PC-3 (cell line): ENCODE data around the gene EFCAB9. TPM values are rescaled to one million over a fixed set of nuclear protein-coding genes. Genes with fewer than 3 reads are reported as not detected.

Experiments
- ATAC-seq: fragments of 200-7000 bp; cut with Tn5 transposase; 2 replicates; pipeline ENCODE4 v1.9.1; 2020; ENCODE audit warnings: mild to moderate bottlenecking, moderate library complexity
- BruUV-seq: library from RNA; stranded (reverse); fragments of 400-500 nt; replicated peaks from 2 replicates; lab custom pipeline; 2021; lab: Mats Ljungman, UMichigan
- CTCF ChIA-PET: fragments of 300-600 bp; sonication (Branson Sonifier 250); formaldehyde crosslinking; loops from one replicate; lab custom pipeline; 2022; ENCODE audit warnings: antibody characterized with exemption; lab: Charles Lee
- POLR2A ChIA-PET: fragments of 300-600 bp; sonication (Branson Sonifier 250); formaldehyde crosslinking; loops from one replicate; lab custom pipeline; 2022; ENCODE audit warnings: antibody characterized with exemption; ENCODE audit not compliant: unreplicated experiment; lab: Charles Lee
- DNase-seq: peaks from one replicate; pipeline ENCODE4 v3.0.0-alpha.2; 2015
- H2AFZ ChIP-seq: fragments of 300-600 bp; sonication (generic); 2 replicates; pipeline ENCODE4 v1.6.0; 2016; ENCODE audit warnings: antibody characterized with exemption, low read length
- H3F3A ChIP-seq: fragments of 300-600 bp; sonication (generic); one replicate; pipeline ENCODE4 v1.6.0; 2017; ENCODE audit warnings: antibody characterized with exemption, low read length, control low read depth, mild to moderate bottlenecking; ENCODE audit not compliant: unreplicated experiment
- H3K27ac ChIP-seq: fragments of 300-600 bp; sonication (generic); 2 replicates; pipeline ENCODE4 v1.5.1; 2016; ENCODE audit warnings: mild to moderate bottlenecking, low read length
- H3K27me3 ChIP-seq: fragments of 300-600 bp; sonication (generic); 2 replicates; pipeline ENCODE4 v1.6.1; 2016; ENCODE audit warnings: low read length, mixed read lengths
- H3K36me3 ChIP-seq: fragments of 300-600 bp; sonication (generic); 2 replicates; pipeline ENCODE4 v1.6.1; 2016; ENCODE audit warnings: low read depth, mixed run types, low read length, mixed read lengths
- H3K4me1 ChIP-seq: fragments of 300-600 bp; sonication (generic); 2 replicates; pipeline ENCODE4 v1.5.1; 2016; ENCODE audit warnings: low read length; ENCODE audit not compliant: insufficient read depth
- H3K4me2 ChIP-seq: fragments of 300-600 bp; sonication (generic); 2 replicates; pipeline ENCODE4 v1.6.0; 2016; ENCODE audit warnings: low read length
- H3K4me3 ChIP-seq: fragments of 300-600 bp; sonication (generic); 2 replicates; pipeline ENCODE4 v1.5.1; 2016; ENCODE audit warnings: mild to moderate bottlenecking, low read length, mixed read lengths
- H3K79me2 ChIP-seq: fragments of 300-600 bp; sonication (generic); 2 replicates; pipeline ENCODE4 v1.6.1; 2017; ENCODE audit warnings: low read length, mixed read lengths
- H3K9ac ChIP-seq: fragments of 300-600 bp; sonication (generic); 2 replicates; pipeline ENCODE4 v1.6.0; 2016; ENCODE audit warnings: mild to moderate bottlenecking, low read length
- H3K9me2 ChIP-seq: fragments of 300-600 bp; sonication (generic); replicated peaks from 2 replicates; pipeline ENCODE4 v1.6.1; 2016; ENCODE audit warnings: mixed run types, low read length, mixed read lengths
- H3K9me3 ChIP-seq: fragments of 300-600 bp; sonication (generic); 2 replicates; pipeline ENCODE4 v1.6.1; 2016; ENCODE audit warnings: low read length, mixed read lengths
- H4K20me1 ChIP-seq: fragments of 300-600 bp; sonication (generic); 2 replicates; pipeline ENCODE4 v1.6.1; 2016; ENCODE audit warnings: low read length, mixed read lengths
- EZH2 ChIP-seq: fragments of 300-600 bp; sonication (generic); IDR thresholded peaks from one replicate; pipeline ENCODE4 v1.6.1; 2017; ENCODE audit warnings: antibody characterized with exemption, mild to moderate bottlenecking, low read length; ENCODE audit not compliant: unreplicated experiment
- EZH2phosphoT487 ChIP-seq: fragments of 300-600 bp; sonication (generic); IDR thresholded peaks from 2 replicates; pipeline ENCODE4 v1.6.1; 2018; ENCODE audit warnings: mild to moderate bottlenecking, antibody characterized with exemption, low read length, borderline replicate concordance
- intact Hi-C: fragments of 100-400 bp; cut with micrococcal nuclease; formaldehyde crosslinking; loops from 2 replicates; pipeline ENCODE4 v1.9.0; 2023
- total RNA-seq: library from RNA; depleted of rRNA; stranded (reverse); fragments of >200 nt; gene quantifications from 2 replicates; pipeline ENCODE4 v1.2.3, GENCODE V29; 2014
- TF ChIP-seq, protein P1 (sequence below): fragments of 300-600 bp; sonication (generic); conservative IDR thresholded peaks from 2 replicates; pipeline ENCODE4 v1.5.1; 2017; ENCODE audit warnings: antibody characterized with exemption, low read depth, mild to moderate bottlenecking, low read length

Gene EFCAB9
- total RNA-seq, 1 experiment from 2014 or later, result not detected

DNA sequence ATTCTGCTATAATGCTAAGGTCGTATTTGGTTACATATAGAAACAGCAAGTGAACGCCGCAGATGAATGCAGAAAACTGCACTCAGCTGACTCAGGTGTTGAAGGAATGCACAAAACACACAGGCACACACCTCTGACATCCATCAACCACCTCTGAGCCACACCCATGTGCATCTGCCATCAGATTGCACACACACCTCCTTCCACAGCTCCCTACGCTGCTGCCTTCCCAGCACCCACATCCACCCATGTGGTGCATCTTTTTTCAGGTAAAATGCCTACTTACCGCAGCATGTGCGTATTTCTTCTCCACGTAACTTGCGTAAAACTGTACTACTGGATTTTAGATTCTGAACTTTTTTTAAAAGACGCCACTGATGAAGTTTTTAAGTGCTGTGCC is 13.0 kb upstream of the EFCAB9 start:
- Histone ChIP-seq H3K79me2 (peaks cover 90% of the 10 kb centered on the region), H4K20me1 (peaks cover 15% of the 10 kb centered on the region; the same call in 1 of the 2 replicates), H3K4me2 (no peak overlapping the region), H3K9me2 (no peaks in the 10 kb centered on the region), H3K9ac (no peak overlapping the region), H3K36me3 (no peaks in the 10 kb centered on the region), H3K4me3 (no peak overlapping the region), H3K27me3 (no peaks in the 10 kb centered on the region), H3F3A (no peaks in the 10 kb centered on the region), H3K9me3 (no peaks in the 10 kb centered on the region), H3K27ac (no peak overlapping the region), H2AFZ (no peak overlapping the region), H3K4me1 (peaks cover 11% of the 10 kb centered on the region)
- CTCF ChIA-PET, result no interaction called here
- DNase-seq (no peak), ATAC-seq (no peak)
- no TSS peak for BruUV-seq
- TF ChIP-seq, protein P1, sequence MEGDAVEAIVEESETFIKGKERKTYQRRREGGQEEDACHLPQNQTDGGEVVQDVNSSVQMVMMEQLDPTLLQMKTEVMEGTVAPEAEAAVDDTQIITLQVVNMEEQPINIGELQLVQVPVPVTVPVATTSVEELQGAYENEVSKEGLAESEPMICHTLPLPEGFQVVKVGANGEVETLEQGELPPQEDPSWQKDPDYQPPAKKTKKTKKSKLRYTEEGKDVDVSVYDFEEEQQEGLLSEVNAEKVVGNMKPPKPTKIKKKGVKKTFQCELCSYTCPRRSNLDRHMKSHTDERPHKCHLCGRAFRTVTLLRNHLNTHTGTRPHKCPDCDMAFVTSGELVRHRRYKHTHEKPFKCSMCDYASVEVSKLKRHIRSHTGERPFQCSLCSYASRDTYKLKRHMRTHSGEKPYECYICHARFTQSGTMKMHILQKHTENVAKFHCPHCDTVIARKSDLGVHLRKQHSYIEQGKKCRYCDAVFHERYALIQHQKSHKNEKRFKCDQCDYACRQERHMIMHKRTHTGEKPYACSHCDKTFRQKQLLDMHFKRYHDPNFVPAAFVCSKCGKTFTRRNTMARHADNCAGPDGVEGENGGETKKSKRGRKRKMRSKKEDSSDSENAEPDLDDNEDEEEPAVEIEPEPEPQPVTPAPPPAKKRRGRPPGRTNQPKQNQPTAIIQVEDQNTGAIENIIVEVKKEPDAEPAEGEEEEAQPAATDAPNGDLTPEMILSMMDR, result no peak
- no peak for TF ChIP-seq EZH2
- TF ChIP-seq EZH2phosphoT487, result no peak
- intact Hi-C loops, result loop anchor here (10.0 kb wide), 1 partner anchor 266 kb away; no protein-coding TSS in a partner anchor
- POLR2A ChIA-PET, result interaction anchor here (0.7 kb wide), 1 partner anchor 74 kb away, joined by 4 read pairs; no protein-coding TSS in a partner anchor

DNA sequence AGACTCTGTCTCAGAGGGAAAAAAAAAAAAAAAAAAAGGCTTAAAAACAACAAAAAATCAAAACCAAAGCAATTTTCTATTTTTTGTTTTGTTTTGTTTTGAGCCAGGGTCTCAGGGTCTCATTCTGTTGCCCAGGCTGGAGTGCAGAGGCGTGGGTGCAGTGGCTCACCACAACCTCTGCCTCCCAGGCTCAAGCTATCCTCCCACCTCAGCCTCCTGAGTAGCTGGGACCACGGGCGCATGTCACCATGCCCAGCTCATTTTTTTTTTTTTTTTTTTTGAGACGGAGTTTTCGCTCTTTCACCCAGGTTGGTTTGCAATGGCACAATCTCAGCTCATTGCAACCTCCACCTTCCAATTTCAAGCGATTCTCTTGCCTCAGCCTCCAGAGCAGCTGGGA is 11.7 kb upstream of the EFCAB9 start:
- no peak for ATAC-seq
- BruUV-seq, result no TSS peak
- CTCF ChIA-PET, result interaction anchor here (0.6 kb wide), 1 partner anchor 1189 kb away, joined by 6 read pairs; no protein-coding TSS in a partner anchor
- peaks cover 90% of the 10 kb centered on the region for H3K79me2 ChIP-seq
- H3K27ac ChIP-seq, result no peak overlapping the region
- no peaks in the 10 kb centered on the region for H3K36me3 ChIP-seq
- no peaks in the 10 kb centered on the region for H3F3A ChIP-seq
- no peak overlapping the region for H2AFZ ChIP-seq
- no peak overlapping the region for H3K4me2 ChIP-seq
- POLR2A ChIA-PET, result interaction anchor here (0.7 kb wide), 1 partner anchor 49 kb away, joined by 3 read pairs; no protein-coding TSS in a partner anchor
- no peaks in the 10 kb centered on the region for H3K9me3 ChIP-seq
- no peaks in the 10 kb centered on the region for H3K27me3 ChIP-seq
- DNase-seq, result no peak
- peaks cover 20% of the 10 kb centered on the region for H3K4me1 ChIP-seq
- no peak overlapping the region for H3K9ac ChIP-seq
- H4K20me1 ChIP-seq, result peaks cover 15% of the 10 kb centered on the region; the same call in 1 of the 2 replicates
- no peak overlapping the region for H3K4me3 ChIP-seq
- H3K9me2 ChIP-seq, result no peaks in the 10 kb centered on the region
- intact Hi-C loops, result loop anchor here (10.0 kb wide), 1 partner anchor 267 kb away; no protein-coding TSS in a partner anchor
- TF ChIP-seq EZH2phosphoT487, result no peak
- no peak for TF ChIP-seq EZH2
- TF ChIP-seq, protein P1, result no peak

DNA sequence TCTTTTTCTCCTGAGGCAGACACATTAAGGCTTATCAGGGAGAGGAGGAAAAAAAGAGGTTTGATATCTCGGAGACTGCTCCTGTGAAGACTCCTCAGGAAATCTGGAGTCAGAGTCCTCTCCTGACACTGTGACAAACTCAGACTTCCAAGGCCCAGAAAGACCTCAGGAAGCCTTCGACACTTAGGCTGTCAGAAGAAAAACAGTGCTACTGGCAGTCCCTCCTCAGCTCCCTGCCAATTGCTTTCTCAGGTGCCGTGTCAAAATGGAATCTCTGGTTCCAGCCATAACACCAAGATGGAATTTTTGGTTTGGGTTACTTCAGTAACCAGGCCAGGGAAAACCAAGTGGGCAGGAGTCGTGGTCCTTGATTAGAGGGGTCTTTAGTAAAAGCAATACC is 10.1 kb upstream of the EFCAB9 start:
- Histone ChIP-seq H3K27ac (no peak overlapping the region), H3K9ac (no peak overlapping the region), H3K4me3 (no peak overlapping the region), H4K20me1 (peaks cover 9% of the 10 kb centered on the region; the same call in 1 of the 2 replicates), H3K79me2 (peaks cover 83% of the 10 kb centered on the region), H3K36me3 (no peaks in the 10 kb centered on the region), H3K9me2 (no peaks in the 10 kb centered on the region), H3F3A (no peaks in the 10 kb centered on the region), H3K4me2 (no peak overlapping the region), H3K4me1 (peaks cover 20% of the 10 kb centered on the region), H2AFZ (no peak overlapping the region), H3K9me3 (no peaks in the 10 kb centered on the region), H3K27me3 (no peaks in the 10 kb centered on the region)
- intact Hi-C loops, result loop anchor here (10.0 kb wide), 1 partner anchor 269 kb away; no protein-coding TSS in a partner anchor
- TF ChIP-seq EZH2phosphoT487, result no peak
- no peak for TF ChIP-seq EZH2
- TF ChIP-seq, protein P1, result no peak
- BruUV-seq, result no TSS peak
- POLR2A ChIA-PET, result no interaction called here
- DNase-seq (no peak), ATAC-seq (no peak)
- CTCF ChIA-PET, result no interaction called here
